ENCODE results near the gene ARHGAP27.

GRCh38 chr17:45357364-45357997, 75.2 kb downstream of the ARHGAP27 start:
- TF ChIP-seq GATA2 (IDR thresholded peaks at IDR 0.05; ENCODE audit: low read depth, low read length) (no peak), GATA3 (IDR thresholded peaks at IDR 0.05; ENCODE audit: low read depth, low read length) (no peak)

Measured in SH-SY5Y (cell line).